HCT116 (cell line): ENCODE data around the gene KRT78. TPM values are rescaled to one million over a fixed set of nuclear protein-coding genes. Genes with fewer than 3 reads are reported as not detected.
"Not testable (repeated sequence)": the region's sequence is repeated elsewhere in the genome, so short reads cannot be mapped to it uniquely, and the experiment has no call there.

Experiments
- ATAC-seq: fragments of 200-7000 bp; cut with Tn5 transposase; 2 replicates; pipeline ENCODE4 v1.9.1; 2020; ENCODE audit warnings: mild to moderate bottlenecking, moderate library complexity
- BruUV-seq: library from RNA; stranded (reverse); fragments of 400-500 nt; replicated peaks from 2 replicates; lab custom pipeline; 2021; lab: Mats Ljungman, UMichigan
- CTCF ChIA-PET: fragments of 300-600 bp; sonication (Branson Sonifier 250); formaldehyde crosslinking; loops from one replicate; lab custom pipeline; 2021; ENCODE audit warnings: antibody characterized with exemption; lab: Charles Lee
- POLR2A ChIA-PET: fragments of 300-600, 350-600 bp; sonication (Branson Sonifier 250); formaldehyde crosslinking; loops from one replicate; lab custom pipeline; 2021; ENCODE audit warnings: antibody characterized with exemption; lab: Charles Lee
- RAD21 ChIA-PET, 2 experiments: fragments of 300-600 bp; sonication (Branson Sonifier 250); formaldehyde crosslinking; loops; one replicate each; lab custom pipeline; 2023; ENCODE audit warnings: low total read pairs in 2 of 2; ENCODE audit not compliant: uncharacterized antibody in 2 of 2, unreplicated experiment in 2 of 2, low non-redundant PET in 1 of 2; lab: Charles Lee
- DNase-seq: peaks from one replicate; pipeline ENCODE4 v3.0.0-alpha.2; 2010; ENCODE audit warnings: low read depth, low spot score
- H2AFZ ChIP-seq: fragments of 200-600 bp; shearing (Covaris generic), sonication (generic); 2 replicates; pipeline ENCODE4 v1.6.1; 2017; ENCODE audit warnings: low read depth, mixed run types, mixed read lengths, antibody characterized with exemption, low read length; ENCODE audit not compliant: poor library complexity, severe bottlenecking
- H3K27ac ChIP-seq: 2 replicates; pipeline ENCODE4 v1.5.1; 2012; ENCODE audit warnings: low read depth, low read length
- H3K27me3 ChIP-seq: fragments of 200-600 bp; sonication (generic); 2 replicates; pipeline ENCODE4 v1.6.1; 2016; ENCODE audit warnings: mixed run types, low read length, mixed read lengths; ENCODE audit not compliant: insufficient read depth
- H3K36me3 ChIP-seq, 2 experiments: fragments of 200-500 bp in 1 of 2; fragments of 200-600 bp in 1 of 2; sonication (Bioruptor generic) in 1 of 2; sonication (generic) in 1 of 2; 2 replicates each; pipeline versions ENCODE4 v1.5.1 to v1.6.1; 2014 to 2016; ENCODE audit warnings: low read length in 2 of 2, inconsistent platforms in 1 of 2, mixed read lengths in 1 of 2, mixed run types in 1 of 2; ENCODE audit not compliant: insufficient read depth in 2 of 2, control insufficient read depth in 1 of 2
- H3K4me1 ChIP-seq, 2 experiments: fragments of 200-600 bp in 1 of 2; sonication (generic) in 1 of 2; 2 replicates each; pipeline versions ENCODE4 v1.5.1 to v1.6.1; 2012 to 2017; ENCODE audit warnings: low read length in 2 of 2, inconsistent platforms in 1 of 2, mild to moderate bottlenecking in 1 of 2, mixed read lengths in 1 of 2, mixed run types in 1 of 2, moderate library complexity in 1 of 2; ENCODE audit not compliant: insufficient read depth in 2 of 2, control insufficient read depth in 1 of 2
- H3K4me2 ChIP-seq: fragments of 200-600 bp; sonication (generic); 2 replicates; pipeline ENCODE4 v1.6.1; 2017; ENCODE audit warnings: mixed run types, low read length, mixed read lengths
- H3K4me3 ChIP-seq, 2 experiments: fragments of 200-600 bp in 1 of 2; sonication (generic) in 1 of 2; replicated peaks in 1 of 2; 2 replicates each; pipeline ENCODE4 v1.5.1; 2011 to 2016; ENCODE audit warnings: low read length in 2 of 2, control low read depth in 1 of 2, low read depth in 1 of 2, mild to moderate bottlenecking in 1 of 2, mixed read lengths in 1 of 2, mixed run types in 1 of 2
- H3K79me2 ChIP-seq: fragments of 200-600 bp; sonication (generic); 2 replicates; pipeline ENCODE4 v1.6.1; 2017; ENCODE audit warnings: mild to moderate bottlenecking, mixed run types, low read length, moderate library complexity, mixed read lengths; ENCODE audit not compliant: insufficient read depth
- H3K9ac ChIP-seq: fragments of 200-600 bp; sonication (generic); 2 replicates; pipeline ENCODE4 v1.6.1; 2016; ENCODE audit warnings: low read length, mixed read lengths
- H3K9me2 ChIP-seq: fragments of 200-600 bp; sonication (generic), shearing (Covaris generic); 2 replicates; pipeline ENCODE4 v1.6.1; 2017; ENCODE audit warnings: mixed run types, mild to moderate bottlenecking, moderate library complexity; ENCODE audit not compliant: insufficient read depth
- H3K9me3 ChIP-seq, 2 experiments: fragments of 200-500 bp in 1 of 2; fragments of 200-600 bp in 1 of 2; sonication (Bioruptor generic) in 1 of 2; sonication (generic) in 1 of 2; 2 replicates each; pipeline ENCODE4 v1.6.1; 2014 to 2017; ENCODE audit warnings: low read length in 2 of 2, mixed read lengths in 2 of 2, inconsistent platforms in 1 of 2, low read depth in 1 of 2, mild to moderate bottlenecking in 1 of 2, mixed run types in 1 of 2, moderate library complexity in 1 of 2; ENCODE audit not compliant: control insufficient read depth in 1 of 2, insufficient read depth in 1 of 2
- H4K20me1 ChIP-seq: fragments of 200-600 bp; sonication (generic), shearing (Covaris generic); 2 replicates; pipeline ENCODE4 v1.6.1; 2017; ENCODE audit warnings: mixed run types, mild to moderate bottlenecking, moderate library complexity; ENCODE audit not compliant: insufficient read depth
- CBX3 ChIP-seq: IDR thresholded peaks from 2 replicates; pipeline ENCODE4 v1.6.1; 2012; ENCODE audit warnings: low read depth
- EGR1 ChIP-seq: IDR thresholded peaks from 2 replicates; pipeline ENCODE4 v1.6.1; 2012; ENCODE audit warnings: low read depth
- ELF1 ChIP-seq: IDR thresholded peaks from 2 replicates; pipeline ENCODE4 v1.6.1; 2012; ENCODE audit warnings: low read depth, borderline replicate concordance
- EZH2 ChIP-seq: fragments of 200-600 bp; sonication (generic); IDR thresholded peaks from 2 replicates; pipeline ENCODE4 v1.6.1; 2017; ENCODE audit warnings: antibody characterized with exemption, mixed run types
- FOSL1 ChIP-seq: IDR thresholded peaks from 2 replicates; pipeline ENCODE4 v1.6.1; 2012; ENCODE audit warnings: low read depth
- RAD21 ChIP-seq: IDR thresholded peaks from 2 replicates; pipeline ENCODE4 v1.6.1; 2012; ENCODE audit warnings: low read depth, mild to moderate bottlenecking
- SRF ChIP-seq: IDR thresholded peaks from 2 replicates; pipeline ENCODE4 v1.6.1; 2012; ENCODE audit warnings: low read depth
- YY1 ChIP-seq: IDR thresholded peaks from 2 replicates; pipeline ENCODE4 v1.6.1; 2011; ENCODE audit warnings: low read length, low read depth, moderate library complexity, mild to moderate bottlenecking; ENCODE audit not compliant: insufficient replicate concordance; ENCODE audit errors: extremely low read depth
- ZNF274 ChIP-seq: fragments of 200-500 bp; sonication (Bioruptor generic); IDR thresholded peaks from 2 replicates; pipeline ENCODE4 v1.6.1; 2014; ENCODE audit warnings: mild to moderate bottlenecking, low read depth, low read length, inconsistent platforms
- intact Hi-C: fragments of 100-400 bp; cut with micrococcal nuclease; formaldehyde crosslinking; loops from 2 replicates; pipeline ENCODE4 v1.10.0; 2022
- total RNA-seq: library from RNA; stranded (reverse); gene quantifications from one replicate; pipeline ENCODE4 v1.2.1, GENCODE V29; 2021; ENCODE audit not compliant: unreplicated experiment
- TF ChIP-seq, protein P1 (sequence below): IDR thresholded peaks from 2 replicates; pipeline ENCODE4 v1.6.1; 2012
- TF ChIP-seq, protein P2 (sequence below): IDR thresholded peaks from 2 replicates; pipeline ENCODE4 v1.6.1; 2011; ENCODE audit warnings: mild to moderate bottlenecking, low read length, moderate library complexity; ENCODE audit not compliant: insufficient replicate concordance; ENCODE audit errors: extremely low read depth

Gene KRT78
- total RNA-seq, 1 experiment from 2014 or later: not detected

DNA sequence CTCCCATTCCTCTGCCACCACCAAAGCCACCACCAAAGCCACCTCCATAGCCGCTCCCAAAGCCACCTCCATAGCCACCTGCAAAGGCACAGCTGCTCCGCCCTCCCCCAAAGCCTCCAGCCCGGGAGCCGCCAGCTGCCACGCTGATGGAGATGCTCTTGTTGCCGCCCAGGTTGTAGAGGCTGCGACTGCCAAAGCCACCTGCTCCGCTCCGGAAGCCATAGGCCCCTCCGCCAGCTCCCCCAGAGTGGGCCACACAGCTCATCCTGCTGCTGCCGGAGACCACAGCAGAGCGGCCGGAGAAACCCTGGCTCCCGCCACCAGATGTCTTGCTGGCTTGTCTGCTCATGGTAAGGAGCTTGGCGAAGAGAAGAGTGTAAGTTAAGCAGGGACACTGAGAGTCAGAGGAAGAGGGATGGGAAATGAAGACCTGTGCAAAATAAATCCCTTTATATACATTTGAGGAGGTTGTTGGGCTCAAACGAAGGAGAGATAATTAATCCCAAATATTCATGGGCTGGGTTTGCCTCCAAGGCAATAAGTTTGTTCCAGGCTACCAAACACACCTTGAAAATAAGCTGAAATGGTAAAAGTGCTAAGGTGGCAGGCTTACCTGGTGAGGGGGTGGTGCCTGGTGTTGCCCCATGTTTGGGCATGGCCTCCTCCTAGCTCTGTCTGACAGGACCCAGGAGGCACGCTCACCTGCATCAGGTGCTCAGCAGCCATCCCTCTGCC, 52.9 kb downstream of the KRT78 start, which contains the start of gene KRT3:
KRT3 (minus strand) TSS at position 424 of the 735 bp plus-strand sequence; CDS start at position 349, 75 bp downstream.
- no peaks in the 10 kb centered on the region for H3K27me3 ChIP-seq
- H3K4me1 ChIP-seq: peaks cover 8 to 42% of the 10 kb centered on the region in 2 experiments; a peak in 3 of 4 replicates
- TF ChIP-seq YY1: no peak
- no peak for TF ChIP-seq ZNF274
- no peak for TF ChIP-seq CBX3
- TF ChIP-seq EZH2: no peak
- TF ChIP-seq, protein P1, sequence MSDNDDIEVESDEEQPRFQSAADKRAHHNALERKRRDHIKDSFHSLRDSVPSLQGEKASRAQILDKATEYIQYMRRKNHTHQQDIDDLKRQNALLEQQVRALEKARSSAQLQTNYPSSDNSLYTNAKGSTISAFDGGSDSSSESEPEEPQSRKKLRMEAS: no peak
- no peak for TF ChIP-seq RAD21
- TF ChIP-seq, protein P2, sequence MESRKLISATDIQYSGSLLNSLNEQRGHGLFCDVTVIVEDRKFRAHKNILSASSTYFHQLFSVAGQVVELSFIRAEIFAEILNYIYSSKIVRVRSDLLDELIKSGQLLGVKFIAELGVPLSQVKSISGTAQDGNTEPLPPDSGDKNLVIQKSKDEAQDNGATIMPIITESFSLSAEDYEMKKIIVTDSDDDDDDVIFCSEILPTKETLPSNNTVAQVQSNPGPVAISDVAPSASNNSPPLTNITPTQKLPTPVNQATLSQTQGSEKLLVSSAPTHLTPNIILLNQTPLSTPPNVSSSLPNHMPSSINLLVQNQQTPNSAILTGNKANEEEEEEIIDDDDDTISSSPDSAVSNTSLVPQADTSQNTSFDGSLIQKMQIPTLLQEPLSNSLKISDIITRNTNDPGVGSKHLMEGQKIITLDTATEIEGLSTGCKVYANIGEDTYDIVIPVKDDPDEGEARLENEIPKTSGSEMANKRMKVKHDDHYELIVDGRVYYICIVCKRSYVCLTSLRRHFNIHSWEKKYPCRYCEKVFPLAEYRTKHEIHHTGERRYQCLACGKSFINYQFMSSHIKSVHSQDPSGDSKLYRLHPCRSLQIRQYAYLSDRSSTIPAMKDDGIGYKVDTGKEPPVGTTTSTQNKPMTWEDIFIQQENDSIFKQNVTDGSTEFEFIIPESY: no peak
- TF ChIP-seq EGR1: no peak
- no peak for TF ChIP-seq FOSL1
- no peak for TF ChIP-seq SRF
- TF ChIP-seq ELF1: no peak
- no peaks in the 10 kb centered on the region for H3K9me3 ChIP-seq
- no peak within 1 kb of the TSS for H2AFZ ChIP-seq
- H3K36me3 ChIP-seq: no peaks in the 10 kb centered on the region
- DNase-seq (no peak), ATAC-seq (no peak)
- intact Hi-C loops: no loop called here
- BruUV-seq: no TSS peak
- CTCF ChIA-PET: no interaction called here
- no peaks in the 10 kb centered on the region for H3K79me2 ChIP-seq
- no peak within 1 kb of the TSS for H3K27ac ChIP-seq
- POLR2A ChIA-PET: no interaction called here
- no peaks in the 10 kb centered on the region for H4K20me1 ChIP-seq
- RAD21 ChIA-PET: no interaction called here
- no peak within 1 kb of the TSS for H3K4me2 ChIP-seq
- no peaks in the 10 kb centered on the region for H3K9me2 ChIP-seq
- no peak within 1 kb of the TSS for H3K4me3 ChIP-seq
- H3K9ac ChIP-seq: no peak within 1 kb of the TSS

DNA sequence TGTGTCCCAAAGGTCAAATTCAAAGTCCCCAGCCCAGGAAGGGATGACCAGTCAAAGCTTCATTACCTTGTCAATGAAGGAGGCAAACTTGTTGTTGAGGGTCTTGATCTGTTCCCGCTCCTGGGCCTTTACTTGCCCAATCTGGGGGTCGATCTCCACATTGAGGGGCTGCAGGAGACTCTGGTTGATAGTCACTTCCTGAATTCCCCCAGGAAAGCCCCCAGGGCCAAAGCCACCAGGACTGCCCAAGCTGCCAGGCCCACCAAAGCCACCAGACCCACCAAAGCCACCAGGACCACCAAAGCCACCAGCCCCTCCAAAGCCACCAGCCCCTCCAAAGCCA, 53.5 kb downstream of the KRT78 start:
- H3K4me2 ChIP-seq, H3K9me3 ChIP-seq, ATAC-seq, H3K27me3 ChIP-seq, H2AFZ ChIP-seq, H3K79me2 ChIP-seq, H3K27ac ChIP-seq, H3K9me2 ChIP-seq, RAD21 ChIA-PET, POLR2A ChIA-PET, intact Hi-C loops, DNase-seq, CTCF ChIA-PET, H3K9ac ChIP-seq, H4K20me1 ChIP-seq, H3K36me3 ChIP-seq, H3K4me3 ChIP-seq, BruUV-seq: not testable (repeated sequence)
- peaks cover 8 to 42% of the 10 kb centered on the region in 2 experiments; a peak in 3 of 4 replicates for H3K4me1 ChIP-seq
